Osteoblast (primary cell): ENCODE data around the gene ATP7B. TPM values are rescaled to one million over a fixed set of nuclear protein-coding genes. Genes with fewer than 3 reads are reported as not detected.

Source experiments
- DNase-seq: peaks from one replicate; pipeline ENCODE4 v3.0.0; 2011; ENCODE audit warnings: low spot score, mixed read lengths; ENCODE audit not compliant: insufficient read length; ENCODE audit errors: missing footprints
- H2AFZ ChIP-seq: 2 replicates; pipeline ENCODE4 v1.6.0; 2011; ENCODE audit warnings: mild to moderate bottlenecking, low read length
- H3K27ac ChIP-seq: 2 replicates; pipeline ENCODE4 v1.5.1; 2011; ENCODE audit warnings: mild to moderate bottlenecking, low read depth, low read length, moderate library complexity
- H3K27me3 ChIP-seq: 2 replicates; pipeline ENCODE4 v1.6.0; 2012; ENCODE audit warnings: mild to moderate bottlenecking, control low read depth, inconsistent platforms, low read length, moderate library complexity; ENCODE audit not compliant: insufficient read depth
- H3K36me3 ChIP-seq: 2 replicates; pipeline ENCODE4 v1.5.1; 2011; ENCODE audit warnings: mild to moderate bottlenecking, low read length, control low read depth, moderate library complexity; ENCODE audit not compliant: insufficient read depth
- H3K4me1 ChIP-seq: 2 replicates; pipeline ENCODE4 v1.5.1; 2011; ENCODE audit warnings: mild to moderate bottlenecking, low read length, control low read depth, moderate library complexity; ENCODE audit not compliant: insufficient read depth
- H3K4me2 ChIP-seq: 2 replicates; pipeline ENCODE4 v1.6.0; 2011; ENCODE audit warnings: mild to moderate bottlenecking, low read length; ENCODE audit not compliant: insufficient read depth
- H3K4me3 ChIP-seq: fragments of 200-600 bp; sonication (generic); 3 replicates; pipeline ENCODE4 v1.5.1; 2012; ENCODE audit warnings: mild to moderate bottlenecking, low read length, inconsistent platforms; ENCODE audit not compliant: insufficient read depth
- H3K79me2 ChIP-seq: 2 replicates; pipeline ENCODE4 v1.6.0; 2012; ENCODE audit warnings: mild to moderate bottlenecking, low read length, control low read depth, inconsistent platforms; ENCODE audit not compliant: insufficient read depth
- H3K9me3 ChIP-seq: 2 replicates; pipeline ENCODE4 v1.5.1; 2011; ENCODE audit warnings: low read depth, low read length, control low read depth
- H4K20me1 ChIP-seq: 2 replicates; pipeline ENCODE4 v1.6.0; 2012; ENCODE audit warnings: mild to moderate bottlenecking, low read length, control low read depth; ENCODE audit not compliant: insufficient read depth
- total RNA-seq: library from RNA; depleted of rRNA; stranded (reverse); fragments of >200 nt; gene quantifications from 2 replicates; pipeline ENCODE4 v1.2.3, GENCODE V29; 2012
- TF ChIP-seq, protein P1 (sequence below): IDR thresholded peaks from 2 replicates; pipeline ENCODE4 v1.5.1; 2011; ENCODE audit warnings: mild to moderate bottlenecking, low read depth, low read length, moderate library complexity; ENCODE audit errors: extremely low read depth

Gene ATP7B
- total RNA-seq, 1 donor: 4.0 TPM

GRCh38 chr13:52026246-52026626 is 15.0 kb upstream of the ATP7B start:
- H4K20me1 ChIP-seq: peaks cover 7% of the 10 kb centered on the region
- no peaks in the 10 kb centered on the region for H3K9me3 ChIP-seq
- no peak for DNase-seq
- H3K4me2 ChIP-seq: no peak overlapping the region
- H3K27ac ChIP-seq: no peak overlapping the region
- TF ChIP-seq, protein P1, sequence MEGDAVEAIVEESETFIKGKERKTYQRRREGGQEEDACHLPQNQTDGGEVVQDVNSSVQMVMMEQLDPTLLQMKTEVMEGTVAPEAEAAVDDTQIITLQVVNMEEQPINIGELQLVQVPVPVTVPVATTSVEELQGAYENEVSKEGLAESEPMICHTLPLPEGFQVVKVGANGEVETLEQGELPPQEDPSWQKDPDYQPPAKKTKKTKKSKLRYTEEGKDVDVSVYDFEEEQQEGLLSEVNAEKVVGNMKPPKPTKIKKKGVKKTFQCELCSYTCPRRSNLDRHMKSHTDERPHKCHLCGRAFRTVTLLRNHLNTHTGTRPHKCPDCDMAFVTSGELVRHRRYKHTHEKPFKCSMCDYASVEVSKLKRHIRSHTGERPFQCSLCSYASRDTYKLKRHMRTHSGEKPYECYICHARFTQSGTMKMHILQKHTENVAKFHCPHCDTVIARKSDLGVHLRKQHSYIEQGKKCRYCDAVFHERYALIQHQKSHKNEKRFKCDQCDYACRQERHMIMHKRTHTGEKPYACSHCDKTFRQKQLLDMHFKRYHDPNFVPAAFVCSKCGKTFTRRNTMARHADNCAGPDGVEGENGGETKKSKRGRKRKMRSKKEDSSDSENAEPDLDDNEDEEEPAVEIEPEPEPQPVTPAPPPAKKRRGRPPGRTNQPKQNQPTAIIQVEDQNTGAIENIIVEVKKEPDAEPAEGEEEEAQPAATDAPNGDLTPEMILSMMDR: no peak
- peaks cover 10% of the 10 kb centered on the region for H3K79me2 ChIP-seq
- no peaks in the 10 kb centered on the region for H3K27me3 ChIP-seq
- H2AFZ ChIP-seq: no peak overlapping the region
- no peak overlapping the region for H3K4me3 ChIP-seq
- peaks cover 38% of the 10 kb centered on the region for H3K36me3 ChIP-seq
- no peaks in the 10 kb centered on the region for H3K4me1 ChIP-seq

- Histone ChIP-seq H3K4me2 (no peak overlapping the region), H4K20me1 (peaks cover 7% of the 10 kb centered on the region), H3K27ac (no peak overlapping the region), H3K9me3 (no peaks in the 10 kb centered on the region), H3K79me2 (peaks cover 10% of the 10 kb centered on the region), H3K4me1 (no peaks in the 10 kb centered on the region), H3K4me3 (no peak overlapping the region), H3K27me3 (no peaks in the 10 kb centered on the region), H2AFZ (no peak overlapping the region), H3K36me3 (peaks cover 41% of the 10 kb centered on the region)
- DNase-seq: no peak
- TF ChIP-seq, protein P1: no peak
Measured at GRCh38 chr13:52025475-52026245, 14.4 kb upstream of the ATP7B start.

DNA sequence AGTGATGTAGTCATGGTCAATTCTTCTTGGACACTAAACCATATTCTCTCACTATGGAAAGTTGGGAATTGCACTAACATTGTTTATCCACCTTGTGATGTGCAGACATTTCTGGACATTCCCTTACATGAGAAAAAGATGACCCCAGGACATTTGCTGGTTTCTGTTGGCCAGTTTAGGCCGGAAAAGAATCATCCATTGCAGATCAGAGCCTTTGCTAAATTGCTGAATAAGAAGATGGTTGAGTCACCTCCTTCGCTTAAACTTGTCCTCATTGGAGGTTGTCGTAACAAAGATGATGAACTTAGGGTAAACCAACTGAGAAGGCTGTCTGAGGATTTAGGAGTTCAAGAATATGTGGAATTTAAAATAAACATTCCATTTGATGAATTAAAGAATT is 13.2 kb upstream of the ATP7B start, which contains the start of gene UTP14C:
TSS of gene UTP14C (plus strand) at position 211 of the 400 bp plus-strand sequence. CDS start 4,114 bp downstream, outside the sequence.
- H3K9me3 ChIP-seq: no peaks in the 10 kb centered on the region
- no peak within 1 kb of the TSS for H3K4me3 ChIP-seq
- H2AFZ ChIP-seq: no peak within 1 kb of the TSS
- H3K27me3 ChIP-seq: no peaks in the 10 kb centered on the region
- peaks cover 15% of the 10 kb centered on the region for H3K79me2 ChIP-seq
- TF ChIP-seq, protein P1: no peak
- H3K36me3 ChIP-seq: peaks cover 53% of the 10 kb centered on the region
- H3K4me2 ChIP-seq: no peak within 1 kb of the TSS
- peaks cover 7% of the 10 kb centered on the region for H4K20me1 ChIP-seq
- no peak within 1 kb of the TSS for H3K27ac ChIP-seq
- no peaks in the 10 kb centered on the region for H3K4me1 ChIP-seq
- DNase-seq: no peak

DNA sequence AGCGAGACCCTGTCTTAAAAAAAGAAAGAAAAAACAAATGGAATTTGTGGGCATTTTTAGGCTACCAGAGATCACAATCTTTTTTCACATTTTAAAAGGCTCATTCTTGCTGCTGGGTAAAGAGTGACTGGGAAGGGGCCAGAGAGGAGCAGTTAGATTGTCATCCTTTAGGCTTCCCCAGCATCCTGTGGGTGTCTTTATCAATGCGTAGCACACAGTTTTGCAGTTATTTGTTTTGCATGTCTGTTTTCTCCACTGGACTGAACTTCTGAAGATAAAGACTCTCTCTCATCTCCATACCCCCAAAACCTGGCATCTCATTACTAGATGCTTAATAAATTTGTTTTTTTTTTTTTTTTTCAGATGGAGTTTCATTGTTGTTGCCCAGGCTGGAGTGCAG is 11.1 kb upstream of the ATP7B start:
- peaks cover 24% of the 10 kb centered on the region for H3K79me2 ChIP-seq
- TF ChIP-seq, protein P1: no peak
- H2AFZ ChIP-seq: no peak overlapping the region
- peaks cover 7% of the 10 kb centered on the region for H4K20me1 ChIP-seq
- peaks cover 59% of the 10 kb centered on the region for H3K36me3 ChIP-seq
- no peak overlapping the region for H3K27ac ChIP-seq
- H3K9me3 ChIP-seq: no peaks in the 10 kb centered on the region
- no peak for DNase-seq
- H3K4me3 ChIP-seq: no peak overlapping the region
- H3K27me3 ChIP-seq: no peaks in the 10 kb centered on the region
- H3K4me2 ChIP-seq: no peak overlapping the region
- H3K4me1 ChIP-seq: no peaks in the 10 kb centered on the region
